ENCODE results near the gene ARHGEF10L. TPM values are rescaled to one million over a fixed set of nuclear protein-coding genes. Genes with fewer than 3 reads are reported as not detected.

ARHGEF10L gene
- total RNA-seq, 1 donor, result 16.8 TPM

GRCh38 chr1:17723684-17724083, 184.2 kb downstream of the ARHGEF10L start:
- peak; percentile 18 for TF ChIP-seq CTCF (IDR thresholded peaks at IDR 0.05; ENCODE audit: insufficient read depth, low read depth, low read length)
- DNase-seq (ENCODE audit: low read depth), result no peak
- no peak overlapping the region for H3K4me3 ChIP-seq (ENCODE audit: low read depth, low read length)

GRCh38 chr1:17724150-17724549, 184.7 kb downstream of the ARHGEF10L start:
- no peak overlapping the region for H3K4me3 ChIP-seq (ENCODE audit: low read depth, low read length)
- no peak for TF ChIP-seq CTCF (IDR thresholded peaks at IDR 0.05; ENCODE audit: insufficient read depth, low read depth, low read length)
- DNase-seq (ENCODE audit: low read depth), result no peak

- H3K4me3 ChIP-seq (ENCODE audit: low read depth, low read length), result no peak overlapping the region
- DNase-seq (ENCODE audit: low read depth), result no peak
- TF ChIP-seq CTCF (IDR thresholded peaks at IDR 0.05; ENCODE audit: insufficient read depth, low read depth, low read length), result no peak
These were observed 185.7 kb downstream of the ARHGEF10L start for GRCh38 chr1:17725084-17725719.

GRCh38 chr1:17725811-17726582, 186.5 kb downstream of the ARHGEF10L start:
- no peak for DNase-seq (ENCODE audit: low read depth)
- H3K4me3 ChIP-seq (ENCODE audit: low read depth, low read length), result no peak overlapping the region
- TF ChIP-seq CTCF (IDR thresholded peaks at IDR 0.05; ENCODE audit: insufficient read depth, low read depth, low read length), result no peak

GRCh38 chr1:17728123-17728712, 188.7 kb downstream of the ARHGEF10L start:
- no peak overlapping the region for H3K4me3 ChIP-seq (ENCODE audit: low read depth, low read length)
- DNase-seq (ENCODE audit: low read depth), result no peak
- no peak for TF ChIP-seq CTCF (IDR thresholded peaks at IDR 0.05; ENCODE audit: insufficient read depth, low read depth, low read length)

- TF ChIP-seq CTCF (IDR thresholded peaks at IDR 0.05; ENCODE audit: insufficient read depth, low read depth, low read length), result no peak
- DNase-seq (ENCODE audit: low read depth), result no peak
- H3K4me3 ChIP-seq (ENCODE audit: low read depth, low read length), result no peak overlapping the region
These were observed 189.8 kb downstream of the ARHGEF10L start for GRCh38 chr1:17729248-17729647.
